NAMALWA (cell line): ENCODE measurements around the gene POU2F3.

Experiments
- DNase-seq: peaks from one replicate; pipeline ENCODE4 v3.0.0-alpha.2; 2015; ENCODE audit warnings: low spot score

POU2F3 gene

GRCh38 chr11:120285256-120285655, 45.3 kb downstream of the POU2F3 start:
- no peak for DNase-seq

- DNase-seq = no peak
These were observed 48.1 kb downstream of the POU2F3 start for GRCh38 chr11:120288021-120288420.

GRCh38 chr11:120289426-120289825, 49.5 kb downstream of the POU2F3 start:
- DNase-seq = no peak

- no peak for DNase-seq
These were observed 51.0 kb downstream of the POU2F3 start for GRCh38 chr11:120290956-120291355.

GRCh38 chr11:120293038-120293800, 53.3 kb downstream of the POU2F3 start:
- no peak for DNase-seq

- DNase-seq = no peak
These were observed 54.2 kb downstream of the POU2F3 start for GRCh38 chr11:120294096-120294495.

GRCh38 chr11:120295099-120295498, 55.2 kb downstream of the POU2F3 start:
- DNase-seq = no peak

- no peak for DNase-seq
These were observed 56.6 kb downstream of the POU2F3 start for GRCh38 chr11:120296554-120296953.

GRCh38 chr11:120298461-120298860, 58.5 kb downstream of the POU2F3 start:
- no peak for DNase-seq

- no peak for DNase-seq
These were observed 62.3 kb downstream of the POU2F3 start for GRCh38 chr11:120302001-120302805.

GRCh38 chr11:120303004-120303637, 63.2 kb downstream of the POU2F3 start:
- DNase-seq = peak; percentile 68

- peak; percentile 11 for DNase-seq
These were observed 64.6 kb downstream of the POU2F3 start for GRCh38 chr11:120304526-120304925.

- DNase-seq = no peak
These were observed 65.3 kb downstream of the POU2F3 start for GRCh38 chr11:120305286-120305685.

- no peak for DNase-seq
These were observed 66.7 kb downstream of the POU2F3 start for GRCh38 chr11:120306519-120307242.

GRCh38 chr11:120307476-120307875, 67.5 kb downstream of the POU2F3 start:
- no peak for DNase-seq

- no peak for DNase-seq
These were observed 68.1 kb downstream of the POU2F3 start for GRCh38 chr11:120308081-120308480.

- no peak for DNase-seq
These were observed 70.9 kb downstream of the POU2F3 start for GRCh38 chr11:120310870-120311269.

- DNase-seq = no peak
These were observed 74.9 kb downstream of the POU2F3 start for GRCh38 chr11:120314861-120315260.

GRCh38 chr11:120316880-120317688, 77.1 kb downstream of the POU2F3 start:
- DNase-seq = no peak

GRCh38 chr11:120317689-120318480, 77.9 kb downstream of the POU2F3 start:
- DNase-seq = no peak
